GM23248 (cell line): ENCODE measurements around the gene TCEANC2.

Experiments
- EZH2 ChIP-seq: fragments of 200-600 bp; sonication (generic); IDR thresholded peaks from 2 replicates; pipeline ENCODE4 v1.6.1; 2018; ENCODE audit warnings: antibody characterized with exemption, mild to moderate bottlenecking; ENCODE audit not compliant: insufficient read depth, poor library complexity, severe bottlenecking
- EZH2phosphoT487 ChIP-seq: fragments of 200-600 bp; sonication (generic); IDR thresholded peaks from 2 replicates; pipeline ENCODE4 v1.6.1; 2018; ENCODE audit warnings: antibody characterized with exemption, moderate library complexity, mild to moderate bottlenecking, low read depth; ENCODE audit not compliant: insufficient read depth

- TF ChIP-seq EZH2phosphoT487, result no peak
- no peak for TF ChIP-seq EZH2
Measured at GRCh38 chr1:54077359-54077758, 24.0 kb downstream of the TCEANC2 start.
